Neural crest cell (in vitro differentiated cells): Measurements from ENCODE around the gene RGPD4. TPM values are rescaled to one million over a fixed set of nuclear protein-coding genes. Genes with fewer than 3 reads are reported as not detected.
"Not testable (repeated sequence)": the region's sequence is repeated elsewhere in the genome, so short reads cannot be mapped to it uniquely, and the experiment has no call there.

ENCODE experiments used
- DNase-seq: peaks from one replicate; pipeline ENCODE4 v3.0.0; 2021; ENCODE audit warnings: low read depth, mixed read lengths, low spot score
- H3K27ac Mint-ChIP-seq: one replicate; pipeline ENCODE4 v1.8.0; 2021; ENCODE audit warnings: mild to moderate bottlenecking, mixed read lengths; ENCODE audit not compliant: unreplicated experiment
- H3K27me3 Mint-ChIP-seq: 2 replicates; pipeline ENCODE4 v1.8.0; 2021; ENCODE audit warnings: low read depth, mild to moderate bottlenecking, mixed read lengths
- H3K36me3 Mint-ChIP-seq: 2 replicates; pipeline ENCODE4 v1.8.0; 2021; ENCODE audit warnings: low read depth, mild to moderate bottlenecking, mixed read lengths
- H3K4me1 Mint-ChIP-seq: 2 replicates; pipeline ENCODE4 v1.8.0; 2021; ENCODE audit warnings: mixed read lengths
- H3K4me3 Mint-ChIP-seq: one replicate; pipeline ENCODE4 v1.8.0; 2021; ENCODE audit warnings: mild to moderate bottlenecking, mixed read lengths
- H3K9me3 Mint-ChIP-seq: 2 replicates; pipeline ENCODE4 v1.8.0; 2021; ENCODE audit warnings: mixed read lengths
- long read RNA-seq: library from polyadenylated mRNA; unstranded; transcript quantifications from one replicate; pipeline ENCODE4 v2.0.0, GENCODE V29; 2020
- total RNA-seq: library from RNA; stranded (reverse); gene quantifications from 2 replicates; pipeline ENCODE4 v1.2.1, GENCODE V29; 2021
- TF ChIP-seq, protein P1 (sequence below): fragments of 200-600 bp; sonication (generic); conservative IDR thresholded peaks from 2 replicates; pipeline ENCODE4 v1.5.0; 2021; ENCODE audit warnings: antibody characterized with exemption, mild to moderate bottlenecking

RGPD4 gene
- 0.05 TPM in 1 of 2 replicates, not detected in the other for total RNA-seq
- long read RNA-seq: 0 reads

DNA sequence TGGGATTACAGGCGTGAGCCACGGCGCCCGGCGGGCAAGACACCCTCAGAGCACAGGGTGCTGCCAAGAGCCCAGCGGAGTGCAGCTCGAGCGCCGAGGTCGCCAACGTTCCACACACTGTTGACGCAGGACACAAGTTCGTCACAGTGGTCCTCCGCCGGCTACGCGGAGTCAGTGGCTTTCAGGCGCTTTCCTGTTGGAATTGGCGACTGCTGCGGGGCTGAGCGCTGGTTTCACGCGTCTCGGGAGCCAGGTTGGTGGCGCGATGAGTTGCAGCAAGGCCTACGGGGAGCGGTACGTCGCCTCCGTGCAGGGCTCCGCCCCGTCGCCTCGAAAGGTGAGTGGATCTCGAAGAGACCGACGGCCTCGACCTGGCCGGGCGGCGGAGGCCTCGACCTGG lies at the start of gene RGPD4:
TSS of gene RGPD4 (plus strand) at position 144 of the 400 bp plus-strand sequence. CDS start at position 266, 122 bp downstream.
- H3K27ac Mint-ChIP-seq, H3K27me3 Mint-ChIP-seq, H3K36me3 Mint-ChIP-seq, H3K9me3 Mint-ChIP-seq, H3K4me3 Mint-ChIP-seq, DNase-seq, H3K4me1 Mint-ChIP-seq: not testable (repeated sequence)

DNA sequence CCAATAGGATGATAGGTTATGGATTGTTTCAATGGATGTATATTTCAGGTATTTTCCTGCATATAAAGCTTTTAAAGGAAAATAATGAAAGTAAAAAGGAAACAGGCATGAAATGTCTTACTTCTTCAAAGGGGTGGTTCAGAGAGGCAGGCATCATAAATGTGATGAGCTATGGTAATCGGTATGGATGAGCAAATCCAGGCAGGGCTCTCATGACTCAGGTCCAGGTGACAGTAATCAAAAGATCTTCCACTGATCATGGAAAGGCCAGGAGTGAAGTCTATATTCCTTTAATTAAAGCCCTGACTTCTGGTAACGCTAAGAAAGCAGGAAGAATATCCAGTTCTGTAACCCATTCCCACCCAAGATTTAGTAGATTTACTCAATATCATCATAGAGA lies 48.7 kb upstream of the RGPD4 start:
- no peak for DNase-seq
- H3K27me3 Mint-ChIP-seq: no peaks in the 10 kb centered on the region
- H3K27ac Mint-ChIP-seq: no peak overlapping the region
- TF ChIP-seq, protein P1, sequence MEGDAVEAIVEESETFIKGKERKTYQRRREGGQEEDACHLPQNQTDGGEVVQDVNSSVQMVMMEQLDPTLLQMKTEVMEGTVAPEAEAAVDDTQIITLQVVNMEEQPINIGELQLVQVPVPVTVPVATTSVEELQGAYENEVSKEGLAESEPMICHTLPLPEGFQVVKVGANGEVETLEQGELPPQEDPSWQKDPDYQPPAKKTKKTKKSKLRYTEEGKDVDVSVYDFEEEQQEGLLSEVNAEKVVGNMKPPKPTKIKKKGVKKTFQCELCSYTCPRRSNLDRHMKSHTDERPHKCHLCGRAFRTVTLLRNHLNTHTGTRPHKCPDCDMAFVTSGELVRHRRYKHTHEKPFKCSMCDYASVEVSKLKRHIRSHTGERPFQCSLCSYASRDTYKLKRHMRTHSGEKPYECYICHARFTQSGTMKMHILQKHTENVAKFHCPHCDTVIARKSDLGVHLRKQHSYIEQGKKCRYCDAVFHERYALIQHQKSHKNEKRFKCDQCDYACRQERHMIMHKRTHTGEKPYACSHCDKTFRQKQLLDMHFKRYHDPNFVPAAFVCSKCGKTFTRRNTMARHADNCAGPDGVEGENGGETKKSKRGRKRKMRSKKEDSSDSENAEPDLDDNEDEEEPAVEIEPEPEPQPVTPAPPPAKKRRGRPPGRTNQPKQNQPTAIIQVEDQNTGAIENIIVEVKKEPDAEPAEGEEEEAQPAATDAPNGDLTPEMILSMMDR: no peak
- H3K4me1 Mint-ChIP-seq: no peaks in the 10 kb centered on the region
- H3K4me3 Mint-ChIP-seq: no peak overlapping the region
- H3K9me3 Mint-ChIP-seq: no peaks in the 10 kb centered on the region
- no peaks in the 10 kb centered on the region for H3K36me3 Mint-ChIP-seq

DNA sequence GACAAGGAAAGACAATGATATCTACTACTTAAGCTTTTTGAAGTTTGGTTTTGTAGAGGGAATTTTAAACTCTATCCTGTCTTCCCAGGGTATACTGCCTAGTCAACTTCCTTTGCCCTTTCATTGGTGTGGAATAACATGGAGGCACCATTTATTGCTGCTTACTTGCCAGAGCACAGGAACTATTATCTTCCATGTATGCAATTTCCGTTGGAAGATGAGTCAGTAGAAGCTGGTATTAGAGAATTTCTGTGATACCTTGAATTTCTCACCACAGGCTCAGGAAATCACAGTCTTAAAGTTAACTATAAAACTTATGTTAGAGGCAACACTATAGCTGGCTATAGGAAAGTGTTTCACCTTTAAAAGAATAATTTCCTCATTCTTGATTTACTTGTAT lies 40.9 kb upstream of the RGPD4 start:
- Mint-ChIP-seq H3K4me1 (no peaks in the 10 kb centered on the region), H3K27ac (no peak overlapping the region), H3K4me3 (no peak overlapping the region), H3K36me3 (no peaks in the 10 kb centered on the region), H3K27me3 (peaks cover 5% of the 10 kb centered on the region), H3K9me3 (peaks cover 2% of the 10 kb centered on the region)
- TF ChIP-seq, protein P1: no peak
- DNase-seq: no peak

DNA sequence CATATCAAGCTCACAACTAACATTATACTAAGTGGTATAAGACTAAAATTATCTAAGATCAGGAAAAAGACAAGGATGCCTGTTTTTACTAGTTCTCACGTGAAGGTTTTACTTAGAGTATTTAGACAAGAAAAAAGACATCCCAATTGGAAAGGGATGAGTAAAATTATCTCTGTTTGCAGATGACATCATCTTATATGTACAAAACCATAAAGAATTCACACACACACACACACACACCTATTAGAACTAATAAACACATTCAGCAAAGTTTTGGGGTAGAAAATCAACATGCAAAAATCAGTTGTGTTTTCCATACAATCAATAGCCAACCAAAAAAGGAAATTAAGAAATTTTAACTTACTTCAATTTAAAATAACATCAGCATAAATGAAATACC lies 35.9 kb upstream of the RGPD4 start:
- peaks cover 2% of the 10 kb centered on the region for H3K9me3 Mint-ChIP-seq
- H3K27ac Mint-ChIP-seq: no peak overlapping the region
- H3K4me3 Mint-ChIP-seq: no peak overlapping the region
- H3K4me1 Mint-ChIP-seq: no peaks in the 10 kb centered on the region
- H3K27me3 Mint-ChIP-seq: peaks cover 5% of the 10 kb centered on the region
- TF ChIP-seq, protein P1: no peak
- no peaks in the 10 kb centered on the region for H3K36me3 Mint-ChIP-seq
- DNase-seq: no peak

DNA sequence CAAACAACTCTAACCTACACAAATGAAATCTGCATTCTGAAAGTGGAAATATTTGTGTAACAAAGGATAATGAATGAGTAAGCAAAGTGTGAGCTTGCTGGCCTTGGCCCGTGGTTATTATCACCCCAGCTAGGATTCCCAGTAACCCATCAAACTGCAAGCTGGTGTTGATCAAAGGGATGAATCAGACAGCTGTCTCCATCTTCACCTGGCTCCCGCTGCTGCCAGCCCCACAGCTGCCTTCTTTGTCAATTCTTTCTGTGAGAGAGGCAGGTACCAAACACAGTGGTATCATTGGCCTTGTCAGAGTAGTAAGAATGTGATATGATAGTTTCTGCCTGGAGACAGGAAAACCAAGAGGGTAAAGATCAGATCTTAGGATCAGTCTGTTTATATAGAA lies 25.2 kb upstream of the RGPD4 start:
- peaks cover 7% of the 10 kb centered on the region for H3K4me1 Mint-ChIP-seq

DNA sequence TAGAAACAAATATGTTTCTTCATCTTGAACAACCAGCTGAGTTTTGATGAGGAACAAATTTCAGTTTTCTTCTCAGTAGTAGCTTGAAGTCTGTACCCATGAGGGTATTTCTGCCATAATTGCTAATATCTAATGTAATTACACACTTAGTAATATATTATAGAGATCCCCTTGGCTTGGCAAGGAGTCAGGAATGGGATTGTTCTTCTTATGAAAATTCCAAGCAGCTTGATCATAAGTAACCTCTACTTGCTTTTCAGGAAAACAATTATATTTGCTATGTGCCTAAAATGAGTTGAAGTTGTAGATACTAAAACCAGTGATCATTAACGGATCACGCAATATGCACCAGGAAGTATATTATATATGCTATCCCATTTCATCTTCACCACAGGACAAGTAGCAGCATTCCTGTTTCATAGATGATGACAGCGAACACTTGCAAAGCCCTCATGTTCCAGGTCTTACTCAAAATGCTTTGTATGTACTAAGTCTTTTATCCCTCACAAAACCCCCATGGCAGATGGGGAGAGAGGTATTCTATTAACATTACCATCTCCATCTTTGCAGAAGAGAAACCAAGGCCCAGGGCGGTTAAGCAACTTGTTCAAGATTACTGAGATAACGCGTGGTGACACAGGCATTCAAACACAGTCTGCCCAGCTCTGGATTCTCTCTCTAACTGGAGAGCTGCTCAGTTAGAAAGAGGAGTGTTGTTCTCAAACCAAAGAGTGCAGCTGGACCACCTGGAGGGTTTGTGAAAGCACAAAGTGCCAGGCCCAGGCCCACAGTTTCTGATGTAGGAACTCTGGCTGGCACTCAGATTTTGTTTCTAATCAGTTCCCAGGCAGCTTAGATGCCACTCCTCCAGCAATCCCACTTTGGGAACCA lies 21.8 kb upstream of the RGPD4 start:
- no peaks in the 10 kb centered on the region for H3K27me3 Mint-ChIP-seq
- H3K36me3 Mint-ChIP-seq: no peaks in the 10 kb centered on the region
- no peaks in the 10 kb centered on the region for H3K9me3 Mint-ChIP-seq
- TF ChIP-seq, protein P1: no peak
- DNase-seq: no peak
- no peak overlapping the region for H3K4me3 Mint-ChIP-seq
- H3K4me1 Mint-ChIP-seq: peaks cover 7% of the 10 kb centered on the region
- no peak overlapping the region for H3K27ac Mint-ChIP-seq

More for the DNA sequence above, 25.2 kb upstream of the RGPD4 start:
- no peaks in the 10 kb centered on the region for H3K36me3 Mint-ChIP-seq
- no peaks in the 10 kb centered on the region for H3K27me3 Mint-ChIP-seq
- no peak for DNase-seq
- H3K4me3 Mint-ChIP-seq: no peak overlapping the region
- H3K9me3 Mint-ChIP-seq: no peaks in the 10 kb centered on the region
- no peak overlapping the region for H3K27ac Mint-ChIP-seq
- TF ChIP-seq, protein P1: no peak
